CD4-positive, alpha-beta T cell treated with Interferon alpha-2 for 1 hour (primary cell): ENCODE results near the gene DMD.
"Not testable (repeated sequence)": the region's sequence is repeated elsewhere in the genome, so short reads cannot be mapped to it uniquely, and the experiment has no call there.

Source experiments
- DNase-seq, 2 donors: peaks; one replicate each; pipeline ENCODE4 v3.0.0-alpha.2; 2020 to 2022

Gene DMD

GRCh38 chrX:32842053-32842452 is 369.3 kb downstream of the DMD start:
- DNase-seq: no peak

GRCh38 chrX:32839781-32840180 is 371.6 kb downstream of the DMD start:
- no peak for DNase-seq

- no peak for DNase-seq
Observed at GRCh38 chrX:32825009-32825408, 386.3 kb downstream of the DMD start.

- DNase-seq: no peak
Observed at GRCh38 chrX:32804034-32804433, 407.3 kb downstream of the DMD start.

GRCh38 chrX:32798990-32799389 is 412.4 kb downstream of the DMD start:
- DNase-seq: no peak

GRCh38 chrX:32788936-32789335 is 422.4 kb downstream of the DMD start:
- no peak for DNase-seq

GRCh38 chrX:32780109-32780508 is 431.2 kb downstream of the DMD start:
- no peak for DNase-seq

- DNase-seq: no peak
Observed at GRCh38 chrX:32778965-32779364, 432.4 kb downstream of the DMD start.

- DNase-seq: no peak
Observed at GRCh38 chrX:32774966-32775365, 436.4 kb downstream of the DMD start.

- DNase-seq: no peak
Observed at GRCh38 chrX:32749070-32749469, 462.3 kb downstream of the DMD start.

- DNase-seq: no peak
Observed at GRCh38 chrX:32745323-32745722, 466.0 kb downstream of the DMD start.

GRCh38 chrX:32744921-32745320 is 466.4 kb downstream of the DMD start:
- no peak for DNase-seq

- no peak for DNase-seq
Observed at GRCh38 chrX:32741910-32742309, 469.4 kb downstream of the DMD start.

- DNase-seq: no peak
Observed at GRCh38 chrX:32708542-32708941, 502.8 kb downstream of the DMD start.

- not testable (repeated sequence) for DNase-seq
Observed at GRCh38 chrX:32705385-32705784, 506.0 kb downstream of the DMD start.

- no peak for DNase-seq
Observed at GRCh38 chrX:32687379-32687778, 524.0 kb downstream of the DMD start.

GRCh38 chrX:32678487-32678886 is 532.9 kb downstream of the DMD start:
- no peak for DNase-seq

- no peak for DNase-seq
Observed at GRCh38 chrX:32673193-32673592, 538.2 kb downstream of the DMD start.

- DNase-seq: no peak
Observed at GRCh38 chrX:32662516-32662915, 548.8 kb downstream of the DMD start.

- no peak for DNase-seq
Observed at GRCh38 chrX:32644476-32645245, 566.7 kb downstream of the DMD start.

- DNase-seq: no peak
Observed at GRCh38 chrX:32642283-32642682, 569.1 kb downstream of the DMD start.

GRCh38 chrX:32618154-32618553 is 593.2 kb downstream of the DMD start:
- DNase-seq: no peak

- no peak for DNase-seq
Observed at GRCh38 chrX:32614707-32615106, 596.6 kb downstream of the DMD start.

- no peak for DNase-seq
Observed at GRCh38 chrX:32599156-32599555, 612.2 kb downstream of the DMD start.

- no peak for DNase-seq
Observed at GRCh38 chrX:32598707-32599106, 612.6 kb downstream of the DMD start.
